DMS53 treated with DMSO at 0.1 percent for 48 hours (cell line): ENCODE results near the gene SARM1.

ENCODE experiments used
- DNase-seq: peaks from one replicate; lab custom pipeline; 2025; ENCODE audit not compliant: unreplicated experiment; lab: John Stamatoyannopoulos, UW

The SARM1 gene

GRCh38 chr17:28340374-28340773 lies 31.1 kb upstream of the SARM1 start:
- DNase-seq, result no peak

GRCh38 chr17:28341516-28341915 lies 30.0 kb upstream of the SARM1 start:
- DNase-seq, result no peak

- DNase-seq, result no peak
Observed at GRCh38 chr17:28342313-28342712, 29.2 kb upstream of the SARM1 start.

GRCh38 chr17:28343491-28343932 lies 28.0 kb upstream of the SARM1 start:
- DNase-seq, result no peak

- no peak for DNase-seq
Observed at GRCh38 chr17:28344011-28344410, 27.5 kb upstream of the SARM1 start.

- DNase-seq, result no peak
Observed at GRCh38 chr17:28344435-28344901, 27.0 kb upstream of the SARM1 start.

- DNase-seq, result no peak
Observed at GRCh38 chr17:28345419-28346198, 25.9 kb upstream of the SARM1 start.

GRCh38 chr17:28346199-28346580 lies 25.3 kb upstream of the SARM1 start:
- no peak for DNase-seq

GRCh38 chr17:28346746-28347246 lies 24.7 kb upstream of the SARM1 start:
- no peak for DNase-seq

GRCh38 chr17:28347261-28347891 lies 24.1 kb upstream of the SARM1 start:
- no peak for DNase-seq

- no peak for DNase-seq
Observed at GRCh38 chr17:28348979-28349378, 22.5 kb upstream of the SARM1 start.

GRCh38 chr17:28350271-28350670 lies 21.2 kb upstream of the SARM1 start:
- DNase-seq, result no peak

GRCh38 chr17:28357061-28357900 lies 14.2 kb upstream of the SARM1 start, which contains the start of gene POLDIP2:
POLDIP2 (minus strand) TSS chr17:28357527; CDS start chr17:28357448, 79 bp downstream.
- peak; percentile 72 for DNase-seq

GRCh38 chr17:28357901-28358197 lies 13.6 kb upstream of the SARM1 start:
- DNase-seq, result no peak

GRCh38 chr17:28363186-28363585 lies 8.3 kb upstream of the SARM1 start:
- no peak for DNase-seq

GRCh38 chr17:28363776-28364650 lies 7.5 kb upstream of the SARM1 start:
- no peak for DNase-seq

- DNase-seq, result no peak
Observed at GRCh38 chr17:28364665-28365363, 6.7 kb upstream of the SARM1 start, which contains the start of gene SEBOX. SEBOX (minus strand) TSS chr17:28365199; CDS start chr17:28365151, 48 bp downstream.

- DNase-seq, result no peak
Observed at GRCh38 chr17:28365487-28365886, 6.0 kb upstream of the SARM1 start.

GRCh38 chr17:28366605-28367004 lies 4.9 kb upstream of the SARM1 start:
- no peak for DNase-seq
